ENCODE data around the gene CTDSP1.

DNA sequence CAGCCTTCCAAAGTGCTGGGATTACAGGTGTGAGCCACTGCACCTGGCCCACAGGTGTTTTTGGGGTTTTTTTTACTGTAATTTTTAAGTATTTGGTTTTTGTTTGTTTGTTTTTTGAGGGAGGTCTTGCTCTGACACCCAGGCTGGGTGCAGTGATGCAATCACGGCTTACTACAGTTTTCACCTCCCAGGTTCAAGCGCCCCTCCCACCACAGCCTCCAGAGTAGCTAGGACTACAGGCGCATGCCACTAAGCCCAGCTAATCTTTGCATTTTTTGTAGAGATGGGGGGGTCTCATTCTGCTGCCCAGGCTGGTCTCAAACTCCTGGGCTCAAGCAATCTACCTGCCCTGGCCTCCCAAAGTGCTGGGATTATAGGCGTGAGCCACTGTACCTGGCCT lies 24.9 kb upstream of the CTDSP1 start:
- TF ChIP-seq MAX (IDR thresholded peaks at IDR 0.05; ENCODE audit: low read depth) (no peak), CHD2 (IDR thresholded peaks at IDR 0.05; ENCODE audit: low read length, partially characterized antibody) (no peak), FOXJ3 (CRISPR knock-in tag; IDR thresholded peaks at IDR 0.05) (no peak), NRF1 (IDR thresholded peaks at IDR 0.05; ENCODE audit: low read depth, low read length) (no peak), RFX5 (IDR thresholded peaks at IDR 0.05; ENCODE audit: low read length) (no peak), RAD21 (IDR thresholded peaks at IDR 0.05; ENCODE audit: low read length) (no peak), YY1 (IDR thresholded peaks at IDR 0.05; ENCODE audit: low read depth) (no peak)
- TF ChIP-seq, protein P1, sequence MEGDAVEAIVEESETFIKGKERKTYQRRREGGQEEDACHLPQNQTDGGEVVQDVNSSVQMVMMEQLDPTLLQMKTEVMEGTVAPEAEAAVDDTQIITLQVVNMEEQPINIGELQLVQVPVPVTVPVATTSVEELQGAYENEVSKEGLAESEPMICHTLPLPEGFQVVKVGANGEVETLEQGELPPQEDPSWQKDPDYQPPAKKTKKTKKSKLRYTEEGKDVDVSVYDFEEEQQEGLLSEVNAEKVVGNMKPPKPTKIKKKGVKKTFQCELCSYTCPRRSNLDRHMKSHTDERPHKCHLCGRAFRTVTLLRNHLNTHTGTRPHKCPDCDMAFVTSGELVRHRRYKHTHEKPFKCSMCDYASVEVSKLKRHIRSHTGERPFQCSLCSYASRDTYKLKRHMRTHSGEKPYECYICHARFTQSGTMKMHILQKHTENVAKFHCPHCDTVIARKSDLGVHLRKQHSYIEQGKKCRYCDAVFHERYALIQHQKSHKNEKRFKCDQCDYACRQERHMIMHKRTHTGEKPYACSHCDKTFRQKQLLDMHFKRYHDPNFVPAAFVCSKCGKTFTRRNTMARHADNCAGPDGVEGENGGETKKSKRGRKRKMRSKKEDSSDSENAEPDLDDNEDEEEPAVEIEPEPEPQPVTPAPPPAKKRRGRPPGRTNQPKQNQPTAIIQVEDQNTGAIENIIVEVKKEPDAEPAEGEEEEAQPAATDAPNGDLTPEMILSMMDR (IDR thresholded peaks at IDR 0.05) = no peak
- TF ChIP-seq, protein P2, sequence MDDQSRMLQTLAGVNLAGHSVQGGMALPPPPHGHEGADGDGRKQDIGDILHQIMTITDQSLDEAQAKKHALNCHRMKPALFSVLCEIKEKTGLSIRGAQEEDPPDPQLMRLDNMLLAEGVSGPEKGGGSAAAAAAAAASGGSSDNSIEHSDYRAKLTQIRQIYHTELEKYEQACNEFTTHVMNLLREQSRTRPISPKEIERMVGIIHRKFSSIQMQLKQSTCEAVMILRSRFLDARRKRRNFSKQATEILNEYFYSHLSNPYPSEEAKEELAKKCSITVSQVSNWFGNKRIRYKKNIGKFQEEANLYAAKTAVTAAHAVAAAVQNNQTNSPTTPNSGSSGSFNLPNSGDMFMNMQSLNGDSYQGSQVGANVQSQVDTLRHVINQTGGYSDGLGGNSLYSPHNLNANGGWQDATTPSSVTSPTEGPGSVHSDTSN (IDR thresholded peaks at IDR 0.05) = no peak
